A673 (cell line): ENCODE measurements around the gene TSPAN14. TPM values are rescaled to one million over a fixed set of nuclear protein-coding genes. Genes with fewer than 3 reads are reported as not detected.

ENCODE experiments used
- BruUV-seq: library from RNA; stranded (reverse); fragments of 400-500 nt; replicated peaks from 2 replicates; lab custom pipeline; 2021; lab: Mats Ljungman, UMichigan
- CTCF ChIA-PET: fragments of 300-600 bp; sonication (Branson Sonifier 250); formaldehyde crosslinking; loops from one replicate; lab custom pipeline; 2022; ENCODE audit warnings: antibody characterized with exemption; lab: Charles Lee
- POLR2A ChIA-PET: fragments of 300-600 bp; sonication (Branson Sonifier 250); formaldehyde crosslinking; loops from one replicate; lab custom pipeline; 2022; ENCODE audit warnings: antibody characterized with exemption; ENCODE audit not compliant: low non-redundant PET; lab: Charles Lee
- DNase-seq: peaks from one replicate; pipeline ENCODE4 v3.0.0-alpha.2; 2015; ENCODE audit warnings: low spot score
- H3K27ac ChIP-seq: fragments of 200-600 bp; sonication (generic); 2 replicates; pipeline ENCODE4 v1.5.1; 2016; ENCODE audit warnings: mixed run types, low read depth, mild to moderate bottlenecking, mixed read lengths, antibody characterized with exemption, low read length; ENCODE audit not compliant: poor library complexity, severe bottlenecking
- H3K27me3 ChIP-seq: fragments of 200-600 bp; sonication (generic); replicated peaks from 2 replicates; pipeline ENCODE4 v1.6.1; 2017; ENCODE audit warnings: mixed run types, low read depth, mild to moderate bottlenecking, mixed read lengths, antibody characterized with exemption, low read length; ENCODE audit not compliant: insufficient read depth, poor library complexity
- H3K36me3 ChIP-seq: fragments of 200-600 bp; sonication (generic); 2 replicates; pipeline ENCODE4 v1.6.1; 2016; ENCODE audit warnings: mixed run types, mild to moderate bottlenecking, mixed read lengths, antibody characterized with exemption, low read length; ENCODE audit not compliant: insufficient read depth, poor library complexity, severe bottlenecking
- H3K4me1 ChIP-seq: fragments of 200-600 bp; sonication (generic); 2 replicates; pipeline ENCODE4 v1.6.1; 2017; ENCODE audit warnings: mixed run types, mild to moderate bottlenecking, mixed read lengths, antibody characterized with exemption, low read length; ENCODE audit not compliant: insufficient read depth, poor library complexity, severe bottlenecking
- H3K4me3 ChIP-seq: fragments of 200-600 bp; sonication (generic); 2 replicates; pipeline ENCODE4 v1.5.1; 2016; ENCODE audit warnings: low read depth, mixed run types, mild to moderate bottlenecking, mixed read lengths, low read length; ENCODE audit not compliant: poor library complexity, severe bottlenecking
- H3K9me3 ChIP-seq: fragments of 200-600 bp; sonication (generic); 2 replicates; pipeline ENCODE4 v1.6.1; 2016; ENCODE audit warnings: mixed run types, low read depth, mild to moderate bottlenecking, mixed read lengths, antibody characterized with exemption, low read length; ENCODE audit not compliant: poor library complexity, severe bottlenecking
- CTCF ChIP-seq: fragments of 300-800, 200-600 bp; sonication (generic); conservative IDR thresholded peaks from 2 replicates; pipeline ENCODE4 v1.5.1; 2017; ENCODE audit warnings: low read depth, mild to moderate bottlenecking, antibody characterized with exemption, low read length, moderate library complexity, mixed read lengths
- EZH2 ChIP-seq: fragments of 200-600 bp; sonication (generic); IDR thresholded peaks from 2 replicates; pipeline ENCODE4 v1.6.1; 2017; ENCODE audit warnings: borderline replicate concordance, low read depth, mild to moderate bottlenecking, mixed read lengths, antibody characterized with exemption, low read length; ENCODE audit not compliant: poor library complexity, severe bottlenecking
- intact Hi-C: fragments of 100-400 bp; cut with micrococcal nuclease; formaldehyde crosslinking; loops from one replicate; pipeline ENCODE4 v1.10.0; 2022; ENCODE audit not compliant: unreplicated experiment
- total RNA-seq: library from RNA; stranded (reverse); gene quantifications from 2 replicates; pipeline ENCODE4 v1.2.3, GENCODE V29; 2021

Gene TSPAN14
- total RNA-seq, 1 experiment from 2014 or later = 50.4 TPM

- Histone ChIP-seq H3K36me3 (no peaks in the 10 kb centered on the region), H3K27me3 (no peaks in the 10 kb centered on the region), H3K9me3 (no peaks in the 10 kb centered on the region), H3K4me1 (peaks cover 37% of the 10 kb centered on the region), H3K4me3 (no peak overlapping the region), H3K27ac (no peak overlapping the region)
- intact Hi-C loops = no loop called here
- ChIA-PET CTCF (interaction anchor here (0.5 kb wide), 1 partner anchor 35 kb away, joined by 6 read pairs; no protein-coding TSS in a partner anchor), POLR2A (no interaction called here)
- TF ChIP-seq EZH2 = no peak
- BruUV-seq = no TSS peak
- DNase-seq = no peak
These were observed 47.9 kb upstream of the TSPAN14 start for GRCh38 chr10:80406204-80406603.

GRCh38 chr10:80407812-80408241 lies 46.3 kb upstream of the TSPAN14 start:
- DNase-seq = no peak
- TF ChIP-seq CTCF (no peak), EZH2 (no peak)
- intact Hi-C loops = no loop called here
- ChIA-PET POLR2A (no interaction called here), CTCF (interaction anchor here (0.7 kb wide), 1 partner anchor 30 kb away, joined by 4 read pairs; no protein-coding TSS in a partner anchor)
- Histone ChIP-seq H3K36me3 (no peaks in the 10 kb centered on the region), H3K4me1 (peaks cover 49% of the 10 kb centered on the region), H3K27ac (peak overlapping the region; percentile 73), H3K27me3 (no peaks in the 10 kb centered on the region), H3K9me3 (no peaks in the 10 kb centered on the region), H3K4me3 (peak overlapping the region; percentile 83)
- TSS peak; percentile 96 for BruUV-seq

- H3K9me3 ChIP-seq = no peaks in the 10 kb centered on the region
- DNase-seq = peak; percentile 85
- intact Hi-C loops = no loop called here
- no peak for TF ChIP-seq CTCF
- TF ChIP-seq EZH2 = no peak
- peak within 1 kb of the TSS; percentile 83 for H3K4me3 ChIP-seq
- ChIA-PET CTCF (interaction anchor here (0.5 to 0.7 kb wide), 2 partner anchors 24 to 30 kb away, joined by 4 read pairs; no protein-coding TSS in a partner anchor), POLR2A (no interaction called here)
- H3K27ac ChIP-seq = peak within 1 kb of the TSS; percentile 73
- no peaks in the 10 kb centered on the region for H3K36me3 ChIP-seq
- no peaks in the 10 kb centered on the region for H3K27me3 ChIP-seq
- peaks cover 55% of the 10 kb centered on the region for H3K4me1 ChIP-seq
- BruUV-seq = no TSS peak
These were observed 45.6 kb upstream of the TSPAN14 start, which contains the start of gene PRXL2A for GRCh38 chr10:80408242-80409101. Gene PRXL2A (plus strand): TSS chr10:80408551. CDS start chr10:80420468, 11,917 bp downstream.
